GM15510 (cell line): ENCODE data around the gene CCNQ.

Source experiments
- POLR2A ChIP-seq: IDR thresholded peaks from 3 replicates; pipeline ENCODE4 v1.6.1; 2011; ENCODE audit warnings: borderline replicate concordance; ENCODE audit not compliant: insufficient read length; ENCODE audit errors: extremely low read depth

The CCNQ gene

GRCh38 chrX:153631907-153632594 is 33.1 kb upstream of the CCNQ start:
- TF ChIP-seq POLR2A, result no peak

GRCh38 chrX:153631346-153631745 is 32.4 kb upstream of the CCNQ start:
- no peak for TF ChIP-seq POLR2A

- no peak for TF ChIP-seq POLR2A
Observed at GRCh38 chrX:153628665-153629064, 29.7 kb upstream of the CCNQ start.

GRCh38 chrX:153628129-153628528 is 29.2 kb upstream of the CCNQ start:
- no peak for TF ChIP-seq POLR2A

- no peak for TF ChIP-seq POLR2A
Observed at GRCh38 chrX:153627675-153628111, 28.8 kb upstream of the CCNQ start.

GRCh38 chrX:153626863-153627674 is 28.1 kb upstream of the CCNQ start:
- no peak for TF ChIP-seq POLR2A

GRCh38 chrX:153626025-153626633 is 27.2 kb upstream of the CCNQ start:
- TF ChIP-seq POLR2A, result no peak

- no peak for TF ChIP-seq POLR2A
Observed at GRCh38 chrX:153625271-153626024, 26.5 kb upstream of the CCNQ start.

GRCh38 chrX:153624196-153625091 is 25.5 kb upstream of the CCNQ start:
- no peak for TF ChIP-seq POLR2A

- no peak for TF ChIP-seq POLR2A
Observed at GRCh38 chrX:153623310-153624029, 24.5 kb upstream of the CCNQ start.

- no peak for TF ChIP-seq POLR2A
Observed at GRCh38 chrX:153622661-153623309, 23.8 kb upstream of the CCNQ start.

GRCh38 chrX:153621949-153622598 is 23.1 kb upstream of the CCNQ start:
- no peak for TF ChIP-seq POLR2A
